Stimulated activated CD8-positive, alpha-beta memory T cell treated with anti-CD3 and anti-CD28 coated beads, Interleukin-2, amount 100 ng/mL, for 48 hours (primary cell): ENCODE data around the gene TC2N.
"Not testable (repeated sequence)": the region's sequence is repeated elsewhere in the genome, so short reads cannot be mapped to it uniquely, and the experiment has no call there.

Experiments used
- DNase-seq, 2 donors: peaks; one replicate each; pipeline ENCODE4 v3.0.0-alpha.2; 2020; ENCODE audit warnings: low read depth in 2 of 2

The TC2N gene

GRCh38 chr14:91870001-91870400 lies 2.7 kb upstream of the TC2N start:
- DNase-seq: no peak

- no peak for DNase-seq
Measured at GRCh38 chr14:91869556-91869955, 2.2 kb upstream of the TC2N start.

GRCh38 chr14:91866511-91867295 lies 633 bp downstream of the TC2N start:
- DNase-seq: no peak

GRCh38 chr14:91866061-91866460 lies 1.3 kb downstream of the TC2N start:
- no peak for DNase-seq

- DNase-seq: no peak
Measured at GRCh38 chr14:91862417-91862816, 4.9 kb downstream of the TC2N start.

GRCh38 chr14:91861091-91861490 lies 6.2 kb downstream of the TC2N start:
- no peak for DNase-seq

- DNase-seq: no peak
Measured at GRCh38 chr14:91860238-91860637, 7.1 kb downstream of the TC2N start.

- DNase-seq: no peak
Measured at GRCh38 chr14:91858536-91859275, 8.6 kb downstream of the TC2N start.

- DNase-seq: no peak
Measured at GRCh38 chr14:91857614-91858013, 9.7 kb downstream of the TC2N start.

- no peak for DNase-seq
Measured at GRCh38 chr14:91854327-91854934, 12.9 kb downstream of the TC2N start.

GRCh38 chr14:91851563-91851962 lies 15.8 kb downstream of the TC2N start:
- DNase-seq: no peak

- DNase-seq: no peak
Measured at GRCh38 chr14:91848504-91849001, 18.8 kb downstream of the TC2N start.

GRCh38 chr14:91847693-91848092 lies 19.6 kb downstream of the TC2N start:
- no peak for DNase-seq

GRCh38 chr14:91845652-91846051 lies 21.7 kb downstream of the TC2N start:
- DNase-seq: no peak

- DNase-seq: not testable (repeated sequence)
Measured at GRCh38 chr14:91845056-91845455, 22.3 kb downstream of the TC2N start.

- DNase-seq: no peak
Measured at GRCh38 chr14:91844029-91844428, 23.3 kb downstream of the TC2N start.

- DNase-seq: no peak
Measured at GRCh38 chr14:91843437-91843836, 23.9 kb downstream of the TC2N start.

- no peak for DNase-seq
Measured at GRCh38 chr14:91841065-91841464, 26.3 kb downstream of the TC2N start.

GRCh38 chr14:91839749-91840148 lies 27.6 kb downstream of the TC2N start:
- DNase-seq: no peak

GRCh38 chr14:91837076-91837475 lies 30.3 kb downstream of the TC2N start:
- no peak for DNase-seq

GRCh38 chr14:91835920-91836843 lies 31.2 kb downstream of the TC2N start:
- DNase-seq: peak; percentile 69 to 79
